ENCODE results near the gene PRPF40B.

PRPF40B gene

DNA sequence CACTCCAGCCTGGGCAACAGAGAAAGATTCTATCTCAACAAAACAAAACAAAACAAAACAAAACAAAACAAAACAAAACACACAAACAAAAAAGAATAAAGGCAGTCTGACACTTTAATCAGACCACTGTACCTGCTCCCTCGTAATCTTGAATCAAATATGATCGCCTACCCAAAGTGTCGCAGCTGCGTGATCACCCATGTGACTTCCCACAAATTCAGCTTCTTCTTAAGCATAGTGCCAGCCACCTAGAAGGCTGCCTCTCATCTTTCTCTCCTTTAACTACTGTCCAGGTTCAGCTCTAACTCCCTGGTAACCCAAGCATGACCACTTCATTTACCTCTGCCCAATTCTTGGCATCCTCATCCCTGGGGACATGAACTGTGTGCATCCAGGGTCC, 46.4 kb downstream of the PRPF40B start:
- no peak for DNase-seq
- no peak for ATAC-seq
- Mint-ChIP-seq H3K27ac (peak overlapping the region; percentile 90), H3K27me3 (no peaks in the 10 kb centered on the region), H3K4me3 (no peak overlapping the region), H3K4me1 (peaks cover 94% of the 10 kb centered on the region), H3K9me3 (no peaks in the 10 kb centered on the region), H3K36me3 (ENCODE audit: low read depth) (peaks cover 11% of the 10 kb centered on the region)

GRCh38 chr12:49671031-49671765, 47.8 kb downstream of the PRPF40B start:
- peaks cover 96% of the 10 kb centered on the region for H3K4me1 Mint-ChIP-seq
- ATAC-seq (peak; percentile 42), DNase-seq (peak; percentile 50)
- H3K4me3 Mint-ChIP-seq, result peak overlapping the region; percentile 61
- H3K9me3 Mint-ChIP-seq, result no peaks in the 10 kb centered on the region
- H3K27ac Mint-ChIP-seq, result peak overlapping the region; percentile 90
- H3K27me3 Mint-ChIP-seq, result no peaks in the 10 kb centered on the region
- H3K36me3 Mint-ChIP-seq (ENCODE audit: low read depth), result peaks cover 6% of the 10 kb centered on the region

DNA sequence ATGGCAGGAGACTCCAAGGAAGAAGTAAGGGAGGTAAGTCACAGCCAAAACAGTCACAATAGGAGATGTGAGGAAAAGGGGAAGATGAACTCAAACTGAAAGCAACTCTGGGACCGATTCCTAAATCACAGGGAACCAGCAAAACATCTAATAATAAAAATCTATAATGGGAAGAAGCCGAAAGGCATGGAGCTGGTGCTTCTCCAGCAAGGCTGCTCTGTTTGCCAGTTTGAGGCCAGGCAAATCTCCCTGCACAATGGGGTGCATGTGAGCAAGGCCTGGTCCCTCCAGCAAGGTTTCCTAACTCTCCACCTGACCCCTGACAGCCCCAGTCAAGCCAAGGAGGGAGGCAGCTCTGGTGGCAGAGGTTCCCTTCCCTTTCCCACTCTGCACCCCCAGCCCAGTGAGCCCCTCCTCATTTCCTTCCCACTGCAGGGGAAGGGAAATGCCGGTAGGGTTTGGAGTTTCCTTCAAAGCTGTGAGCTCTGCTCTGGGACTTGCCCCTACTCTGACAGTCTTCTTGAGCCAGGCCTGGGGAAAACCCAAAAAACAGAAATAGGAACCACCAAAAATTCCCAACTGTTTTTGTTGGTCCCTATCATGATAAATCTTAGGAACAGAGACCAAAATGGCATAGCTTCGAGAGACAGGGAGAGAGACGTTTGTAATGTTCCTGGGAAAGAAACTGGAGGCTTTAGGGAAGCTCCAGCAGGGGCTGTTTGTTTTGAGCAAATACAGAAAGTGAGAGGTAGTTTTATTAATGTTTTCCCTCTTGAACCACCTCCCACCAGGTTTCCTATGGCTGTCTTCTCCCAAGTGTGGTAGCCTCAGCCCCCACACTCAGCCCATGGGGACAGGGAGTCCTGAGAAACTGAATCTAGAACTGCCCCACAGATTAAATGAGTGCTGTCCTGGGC, 49.2 kb downstream of the PRPF40B start:
- H3K9me3 Mint-ChIP-seq, result no peaks in the 10 kb centered on the region
- H3K4me3 Mint-ChIP-seq, result peak overlapping the region; percentile 40
- H3K4me1 Mint-ChIP-seq, result peaks cover 95% of the 10 kb centered on the region
- H3K27ac Mint-ChIP-seq, result peak overlapping the region; percentile 90
- DNase-seq, result no peak
- ATAC-seq, result no peak
- H3K27me3 Mint-ChIP-seq, result no peaks in the 10 kb centered on the region
- peaks cover 3% of the 10 kb centered on the region for H3K36me3 Mint-ChIP-seq (ENCODE audit: low read depth)

DNA sequence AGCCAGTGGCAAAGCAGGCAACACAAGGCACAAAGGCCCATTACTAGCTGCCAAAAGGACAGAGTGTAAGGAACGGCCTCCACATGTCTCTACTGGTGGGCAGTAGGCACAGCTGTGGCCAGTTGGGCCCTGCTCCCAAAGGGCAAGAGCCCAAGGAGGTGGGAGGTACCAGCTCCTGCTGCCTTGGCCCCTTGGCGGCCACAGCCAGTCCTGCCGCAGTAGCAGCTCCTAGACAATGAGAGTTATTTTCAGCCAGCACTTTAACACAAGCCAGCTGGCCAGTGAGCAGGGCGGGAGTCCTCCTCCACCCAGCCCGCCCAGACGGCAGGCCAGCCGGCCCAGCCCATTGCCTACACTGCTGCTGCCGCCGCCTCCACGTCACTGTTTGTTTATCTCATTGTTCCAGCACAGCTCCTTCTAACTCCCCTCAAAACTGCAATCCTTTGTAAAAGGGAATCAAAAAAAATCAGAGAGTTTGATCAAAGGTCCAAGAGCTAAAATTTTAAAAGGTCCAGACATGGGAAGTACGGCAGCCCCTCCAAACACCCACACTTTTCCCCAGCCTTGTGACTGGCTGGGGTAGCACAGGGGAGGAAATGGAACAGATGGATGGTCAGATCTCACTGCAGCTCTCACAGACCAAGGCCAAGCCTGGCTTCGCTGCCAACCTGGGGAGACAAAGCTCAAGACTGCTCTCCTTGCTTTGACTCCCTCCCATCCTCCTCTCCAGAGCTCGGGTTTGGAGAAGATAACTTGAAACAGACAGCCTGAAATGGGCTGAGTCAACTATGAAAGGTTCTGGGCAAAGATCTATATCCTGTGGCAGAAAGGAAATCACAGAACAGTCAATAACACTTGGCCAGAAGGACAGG, 50.3 kb downstream of the PRPF40B start:
- H3K27ac Mint-ChIP-seq, result peak overlapping the region; percentile 90
- ATAC-seq (peak; percentile 20), DNase-seq (no peak)
- no peaks in the 10 kb centered on the region for H3K9me3 Mint-ChIP-seq
- H3K4me3 Mint-ChIP-seq, result peak overlapping the region; percentile 50
- peaks cover 84% of the 10 kb centered on the region for H3K4me1 Mint-ChIP-seq
- H3K36me3 Mint-ChIP-seq (ENCODE audit: low read depth), result peaks cover 3% of the 10 kb centered on the region
- no peaks in the 10 kb centered on the region for H3K27me3 Mint-ChIP-seq

DNA sequence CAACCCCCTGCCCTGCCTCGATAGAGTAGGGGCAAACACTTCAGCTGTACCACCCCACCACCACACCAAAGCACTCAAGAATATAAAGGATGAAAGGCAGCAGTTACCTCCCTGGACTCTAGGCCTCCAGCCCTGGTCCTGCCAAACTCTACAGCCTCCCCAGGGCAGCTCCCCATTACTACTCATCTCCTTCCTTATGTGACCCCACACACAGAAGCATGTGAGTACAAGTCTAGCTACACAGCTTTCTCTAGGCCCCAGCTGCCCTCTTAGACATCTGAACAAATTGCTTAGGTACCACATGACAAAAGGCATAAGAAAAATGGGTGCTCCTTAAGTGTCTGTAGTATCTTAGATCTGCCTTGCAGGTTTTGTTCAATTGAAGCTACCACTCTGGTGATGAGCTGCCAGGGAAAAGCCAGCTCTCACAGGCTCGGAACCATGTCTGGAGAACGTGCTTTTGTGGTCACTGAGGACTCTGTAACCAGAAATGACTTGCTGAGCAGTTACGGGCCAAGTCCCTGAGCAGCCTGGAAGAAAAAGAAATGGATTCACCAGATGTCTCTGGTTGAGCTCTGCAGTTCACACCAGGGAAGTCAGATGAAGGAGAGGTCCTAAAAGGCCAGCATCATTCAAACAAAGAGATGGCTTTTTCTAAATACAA, 51.1 kb downstream of the PRPF40B start:
- H3K9me3 Mint-ChIP-seq, result no peaks in the 10 kb centered on the region
- peaks cover 77% of the 10 kb centered on the region for H3K4me1 Mint-ChIP-seq
- H3K36me3 Mint-ChIP-seq (ENCODE audit: low read depth), result peaks cover 3% of the 10 kb centered on the region
- H3K27ac Mint-ChIP-seq, result peak overlapping the region; percentile 90
- peak overlapping the region; percentile 50 for H3K4me3 Mint-ChIP-seq
- H3K27me3 Mint-ChIP-seq, result no peaks in the 10 kb centered on the region
- ATAC-seq (peak; percentile 15), DNase-seq (no peak)

GRCh38 chr12:49675137-49675536, 51.8 kb downstream of the PRPF40B start:
- no peaks in the 10 kb centered on the region for H3K27me3 Mint-ChIP-seq
- ATAC-seq (peak; percentile 12), DNase-seq (peak; percentile 25)
- H3K4me1 Mint-ChIP-seq, result peaks cover 70% of the 10 kb centered on the region
- peak overlapping the region; percentile 19 for H3K27ac Mint-ChIP-seq
- H3K36me3 Mint-ChIP-seq (ENCODE audit: low read depth), result no peaks in the 10 kb centered on the region
- no peaks in the 10 kb centered on the region for H3K9me3 Mint-ChIP-seq
- H3K4me3 Mint-ChIP-seq, result no peak overlapping the region

- H3K4me1 Mint-ChIP-seq, result peaks cover 57% of the 10 kb centered on the region
- no peak overlapping the region for H3K27ac Mint-ChIP-seq
- H3K36me3 Mint-ChIP-seq (ENCODE audit: low read depth), result no peaks in the 10 kb centered on the region
- H3K4me3 Mint-ChIP-seq, result no peak overlapping the region
- DNase-seq (no peak), ATAC-seq (no peak)
- H3K27me3 Mint-ChIP-seq, result no peaks in the 10 kb centered on the region
- H3K9me3 Mint-ChIP-seq, result no peaks in the 10 kb centered on the region
Observed at GRCh38 chr12:49678711-49679110, 55.4 kb downstream of the PRPF40B start.

DNA sequence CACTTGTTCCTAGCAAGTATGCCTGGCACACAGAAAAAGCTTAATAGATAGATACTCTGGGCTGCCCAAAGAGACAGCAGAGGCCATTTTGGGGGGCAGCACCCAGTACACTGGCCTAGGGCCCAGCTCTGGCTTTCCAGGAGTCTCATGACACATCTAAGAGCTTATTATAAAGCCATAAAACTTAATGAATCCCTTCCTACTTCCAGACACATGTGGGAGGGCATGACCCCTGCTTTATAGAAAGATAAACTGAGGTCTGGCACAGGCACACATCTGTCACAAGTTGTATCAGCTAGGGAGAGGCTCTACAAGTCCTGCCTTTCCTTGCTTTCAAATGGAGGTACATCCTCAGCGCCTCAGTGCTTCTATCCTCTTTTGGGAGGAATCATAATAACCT, 56.7 kb downstream of the PRPF40B start:
- Mint-ChIP-seq H3K36me3 (ENCODE audit: low read depth) (no peaks in the 10 kb centered on the region), H3K27ac (no peak overlapping the region), H3K9me3 (no peaks in the 10 kb centered on the region), H3K4me3 (no peak overlapping the region), H3K4me1 (peaks cover 56% of the 10 kb centered on the region), H3K27me3 (no peaks in the 10 kb centered on the region)
- no peak for DNase-seq
- no peak for ATAC-seq

- H3K4me1 Mint-ChIP-seq, result peaks cover 49% of the 10 kb centered on the region
- no peaks in the 10 kb centered on the region for H3K27me3 Mint-ChIP-seq
- peaks cover 3% of the 10 kb centered on the region for H3K36me3 Mint-ChIP-seq (ENCODE audit: low read depth)
- no peaks in the 10 kb centered on the region for H3K9me3 Mint-ChIP-seq
- peak; percentile 81 for ATAC-seq
- no peak for DNase-seq
- H3K27ac Mint-ChIP-seq, result no peak overlapping the region
- no peak overlapping the region for H3K4me3 Mint-ChIP-seq
Observed at GRCh38 chr12:49683599-49684309, 60.4 kb downstream of the PRPF40B start.

- H3K9me3 Mint-ChIP-seq, result no peaks in the 10 kb centered on the region
- no peaks in the 10 kb centered on the region for H3K27me3 Mint-ChIP-seq
- no peak overlapping the region for H3K27ac Mint-ChIP-seq
- H3K4me1 Mint-ChIP-seq, result peaks cover 55% of the 10 kb centered on the region
- DNase-seq, result no peak
- H3K4me3 Mint-ChIP-seq, result no peak overlapping the region
- peaks cover 3% of the 10 kb centered on the region for H3K36me3 Mint-ChIP-seq (ENCODE audit: low read depth)
- ATAC-seq, result no peak
Observed at GRCh38 chr12:49684310-49684854, 61.0 kb downstream of the PRPF40B start.

GRCh38 chr12:49687941-49688340, 64.6 kb downstream of the PRPF40B start:
- Mint-ChIP-seq H3K27me3 (no peaks in the 10 kb centered on the region), H3K36me3 (ENCODE audit: low read depth) (peaks cover 3% of the 10 kb centered on the region), H3K27ac (no peak overlapping the region), H3K4me3 (no peak overlapping the region), H3K9me3 (no peaks in the 10 kb centered on the region), H3K4me1 (peaks cover 59% of the 10 kb centered on the region)
- no peak for ATAC-seq
- no peak for DNase-seq

DNA sequence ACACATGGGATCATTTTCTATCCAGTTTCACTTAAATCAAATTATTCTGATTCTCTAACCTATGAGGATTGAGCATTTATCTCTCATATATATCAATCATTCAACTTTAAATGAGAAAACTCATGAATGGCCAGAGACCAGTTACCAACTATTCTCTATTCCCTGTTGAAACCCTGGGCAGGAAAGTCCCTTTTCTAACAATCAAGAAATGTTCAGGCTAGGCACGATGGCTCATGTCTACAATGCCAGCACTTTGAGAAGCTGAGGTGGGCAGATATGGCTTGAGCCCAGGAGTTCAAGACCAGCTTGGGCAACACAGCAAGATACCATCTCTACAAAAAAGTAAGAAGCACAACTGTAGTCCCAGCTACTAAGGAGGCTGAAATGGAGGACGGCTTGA, 65.9 kb downstream of the PRPF40B start:
- Mint-ChIP-seq H3K27ac (no peak overlapping the region), H3K4me3 (no peak overlapping the region), H3K27me3 (no peaks in the 10 kb centered on the region), H3K9me3 (no peaks in the 10 kb centered on the region), H3K36me3 (ENCODE audit: low read depth) (peaks cover 3% of the 10 kb centered on the region), H3K4me1 (peaks cover 46% of the 10 kb centered on the region)
- DNase-seq (no peak), ATAC-seq (no peak)

DNA sequence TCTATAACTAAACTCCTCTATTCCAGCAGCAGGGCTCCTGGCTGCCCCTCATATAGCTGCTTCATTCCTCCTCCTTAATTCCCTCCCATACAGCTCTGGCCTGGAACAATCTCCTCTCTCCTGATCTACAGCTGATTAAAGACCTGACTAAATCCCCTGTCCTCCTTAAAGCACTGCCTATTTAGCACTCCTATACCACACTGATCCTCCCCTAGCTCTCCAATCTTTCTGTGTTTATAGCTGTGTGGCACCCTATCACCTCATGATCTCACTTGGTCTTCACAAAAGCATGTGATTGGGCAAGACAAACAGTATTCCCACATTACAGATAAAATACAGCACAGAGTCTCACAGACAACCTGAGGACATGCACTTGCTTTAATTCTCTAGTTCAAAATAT, 66.4 kb downstream of the PRPF40B start:
- H3K36me3 Mint-ChIP-seq (ENCODE audit: low read depth), result peaks cover 3% of the 10 kb centered on the region
- no peaks in the 10 kb centered on the region for H3K27me3 Mint-ChIP-seq
- DNase-seq (no peak), ATAC-seq (no peak)
- peaks cover 40% of the 10 kb centered on the region for H3K4me1 Mint-ChIP-seq
- H3K4me3 Mint-ChIP-seq, result no peak overlapping the region
- peak overlapping the region; percentile 0 for H3K27ac Mint-ChIP-seq
- H3K9me3 Mint-ChIP-seq, result no peaks in the 10 kb centered on the region
